ENCODE results near the gene HNRNPA0.

- TF ChIP-seq, protein P1, sequence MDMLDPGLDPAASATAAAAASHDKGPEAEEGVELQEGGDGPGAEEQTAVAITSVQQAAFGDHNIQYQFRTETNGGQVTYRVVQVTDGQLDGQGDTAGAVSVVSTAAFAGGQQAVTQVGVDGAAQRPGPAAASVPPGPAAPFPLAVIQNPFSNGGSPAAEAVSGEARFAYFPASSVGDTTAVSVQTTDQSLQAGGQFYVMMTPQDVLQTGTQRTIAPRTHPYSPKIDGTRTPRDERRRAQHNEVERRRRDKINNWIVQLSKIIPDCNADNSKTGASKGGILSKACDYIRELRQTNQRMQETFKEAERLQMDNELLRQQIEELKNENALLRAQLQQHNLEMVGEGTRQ (CRISPR knock-in tag; IDR thresholded peaks at IDR 0.05) = no peak
- TF ChIP-seq, protein P2, sequence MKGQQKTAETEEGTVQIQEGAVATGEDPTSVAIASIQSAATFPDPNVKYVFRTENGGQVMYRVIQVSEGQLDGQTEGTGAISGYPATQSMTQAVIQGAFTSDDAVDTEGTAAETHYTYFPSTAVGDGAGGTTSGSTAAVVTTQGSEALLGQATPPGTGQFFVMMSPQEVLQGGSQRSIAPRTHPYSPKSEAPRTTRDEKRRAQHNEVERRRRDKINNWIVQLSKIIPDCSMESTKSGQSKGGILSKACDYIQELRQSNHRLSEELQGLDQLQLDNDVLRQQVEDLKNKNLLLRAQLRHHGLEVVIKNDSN (CRISPR knock-in tag; IDR thresholded peaks at IDR 0.05) = no peak
- TF ChIP-seq SMC3 (conservative IDR thresholded peaks at IDR 0.05; ENCODE audit: insufficient read depth, low read depth, low read length) (no peak), GATA2 (CRISPR knock-in tag; IDR thresholded peaks at IDR 0.05) (no peak), ZBTB7A (IDR thresholded peaks at IDR 0.05; ENCODE audit: borderline replicate concordance, control insufficient read depth, low read depth, low read length) (no peak), HOMEZ (CRISPR knock-in tag; IDR thresholded peaks at IDR 0.05) (no peak), RBM22 (IDR thresholded peaks at IDR 0.05; ENCODE audit: low read depth, low read length, poor library complexity, severe bottlenecking) (no peak), ILK (tag; IDR thresholded peaks at IDR 0.05; ENCODE audit: borderline replicate concordance, low read depth) (no peak), NR1H2 (CRISPR knock-in tag; IDR thresholded peaks at IDR 0.05) (no peak), CTCF (IDR thresholded peaks at IDR 0.05 in 2 of 3, conservative IDR thresholded peaks at IDR 0.05 in 1 of 3; ENCODE audit: insufficient read depth in 2 of 3, low read depth in 1 of 3, low read length in 3 of 3) (no peak), EGR1 (conservative IDR thresholded peaks at IDR 0.05) (no peak)
Measured at GRCh38 chr5:137757634-137758033, 3.5 kb upstream of the HNRNPA0 start.

Measured in K562 (cell line).